Stimulated activated CD8-positive, alpha-beta memory T cell treated with anti-CD3 and anti-CD28 coated beads, Interleukin-7, amount 100 ng/mL, for 4 hours (primary cell): ENCODE data around the gene SPRR2F.

ENCODE experiments used
- DNase-seq, 2 donors: peaks; one replicate each; pipeline ENCODE4 v3.0.0-alpha.2; 2020; ENCODE audit warnings: low read depth in 2 of 2

SPRR2F gene

DNA sequence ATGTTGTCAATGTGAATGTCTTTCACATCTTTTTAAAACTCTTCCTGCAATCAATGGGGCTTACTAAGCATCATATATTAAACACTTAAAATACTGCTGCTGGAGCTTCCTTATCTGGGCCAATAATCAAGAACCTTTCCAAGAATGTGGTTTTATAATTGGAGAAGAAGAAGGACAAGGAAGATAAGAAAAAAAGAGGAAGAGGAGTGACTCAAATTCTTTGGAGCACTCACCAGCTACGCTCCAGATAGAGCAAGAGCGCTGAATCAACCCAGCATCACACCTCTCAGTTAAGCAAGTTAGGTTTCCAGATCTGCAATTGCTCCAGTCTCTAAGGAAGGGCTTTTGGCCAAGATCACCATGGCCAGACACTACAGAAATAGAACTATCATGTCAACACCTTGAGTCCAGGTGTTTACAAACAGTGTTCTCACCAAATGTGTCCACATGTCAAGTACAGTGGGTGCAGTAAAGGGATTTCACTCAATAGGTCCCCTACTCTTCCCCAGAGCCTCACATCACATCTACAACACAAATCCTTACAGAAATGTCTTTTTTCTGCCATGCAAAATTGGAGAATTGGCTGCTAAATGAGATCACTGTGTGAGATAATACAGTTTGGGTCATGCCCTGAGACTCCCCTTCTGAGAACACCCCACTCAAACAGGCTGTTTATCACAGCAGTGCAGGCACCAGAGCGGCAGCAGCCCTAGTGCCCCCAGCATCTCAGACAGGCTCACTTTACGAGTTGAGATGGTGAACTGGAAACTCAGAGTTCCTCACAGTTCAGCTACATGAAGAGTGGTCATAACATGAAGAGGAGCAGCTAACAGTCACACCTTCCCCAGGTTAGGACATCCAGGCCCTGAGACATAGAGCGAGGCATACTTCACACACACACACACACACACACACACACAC is 40.2 kb downstream of the SPRR2F start:
- no peak for DNase-seq

DNA sequence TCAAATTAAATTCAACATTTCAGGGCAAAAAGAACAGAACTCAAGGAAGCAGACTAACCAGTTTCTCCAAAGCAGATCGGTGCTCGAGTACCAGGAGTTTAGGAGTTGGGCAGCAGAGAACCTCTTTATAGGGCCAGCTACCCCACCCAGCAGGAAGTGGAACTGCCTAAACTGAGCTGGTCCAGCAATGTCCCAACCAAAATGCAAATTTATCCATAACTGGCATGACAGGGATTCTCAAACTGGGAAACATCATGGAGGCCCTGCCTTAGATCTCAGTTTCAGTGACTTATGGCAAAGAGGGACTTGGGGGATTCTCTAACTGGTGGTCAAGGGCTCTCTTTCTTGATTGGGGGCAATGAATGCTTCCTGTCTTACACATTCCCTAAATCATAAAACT is 41.8 kb downstream of the SPRR2F start, which contains the start of gene SPRR2B:
SPRR2B (minus strand) TSS at position 101 of the 400 bp plus-strand sequence. CDS start 772 bp downstream, outside the sequence.
- DNase-seq = no peak

DNA sequence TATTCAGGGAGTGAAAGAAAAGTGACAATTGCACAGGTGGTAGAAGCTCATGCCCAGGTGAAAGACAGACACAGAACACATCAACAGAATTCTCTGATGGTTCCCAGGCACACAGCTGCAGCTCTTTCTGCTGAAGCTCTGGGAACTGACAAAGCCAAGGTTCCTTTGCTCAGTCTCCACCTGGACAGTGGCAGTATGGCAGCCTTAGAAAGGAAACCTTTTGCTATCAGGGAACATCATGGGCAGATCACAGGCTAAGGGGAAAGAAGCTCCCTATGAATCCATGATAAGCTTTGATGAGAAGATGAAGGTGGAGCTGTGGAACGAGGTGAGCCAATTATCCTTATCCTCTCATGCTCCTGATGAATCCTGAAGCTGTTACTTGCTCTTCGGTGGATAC is 43.1 kb downstream of the SPRR2F start:
- DNase-seq = no peak
